Mesenchymal stem cell (in vitro differentiated cells and primary cell): ENCODE results near the gene BICDL1.

Source experiments
- DNase-seq: peaks from one replicate; pipeline ENCODE4 v3.0.0-alpha.2; 2013
- H2AFZ ChIP-seq: one replicate; pipeline ENCODE4 v1.6.1; 2013; ENCODE audit warnings: low read depth, mild to moderate bottlenecking, control low read depth, inconsistent platforms, low read length, moderate library complexity
- H2AK5ac ChIP-seq: 2 replicates; pipeline ENCODE4 v1.6.1; 2013; ENCODE audit warnings: low read length, moderate library complexity, mild to moderate bottlenecking, inconsistent platforms; ENCODE audit not compliant: severe bottlenecking
- H2BK120ac ChIP-seq: one replicate; pipeline ENCODE4 v1.6.1; 2013; ENCODE audit warnings: low read depth, mild to moderate bottlenecking, inconsistent platforms, low read length, moderate library complexity
- H2BK12ac ChIP-seq, 2 experiments: one replicate each; pipeline ENCODE4 v1.6.1; 2013; ENCODE audit warnings: inconsistent platforms in 2 of 2, low read length in 2 of 2, mild to moderate bottlenecking in 2 of 2, moderate library complexity in 2 of 2, control low read depth in 1 of 2
- H2BK15ac ChIP-seq: one replicate; pipeline ENCODE4 v1.6.1; 2013; ENCODE audit warnings: mild to moderate bottlenecking, low read depth, inconsistent platforms; ENCODE audit not compliant: poor library complexity, severe bottlenecking
- H2BK5ac ChIP-seq: 2 replicates; pipeline ENCODE4 v1.6.1; 2013; ENCODE audit warnings: low read depth, mild to moderate bottlenecking, low read length, control low read depth, inconsistent platforms; ENCODE audit not compliant: poor library complexity, severe bottlenecking
- H3K14ac ChIP-seq, 2 experiments: one replicate each; pipeline ENCODE4 v1.6.1; 2013; ENCODE audit warnings: inconsistent platforms in 2 of 2, low read length in 2 of 2, control low read depth in 1 of 2, mild to moderate bottlenecking in 1 of 2, moderate library complexity in 1 of 2
- H3K18ac ChIP-seq, 2 experiments: one replicate each; pipeline ENCODE4 v1.6.1; 2013; ENCODE audit warnings: inconsistent platforms in 2 of 2, low read length in 2 of 2, control low read depth in 1 of 2, low read depth in 1 of 2, mild to moderate bottlenecking in 1 of 2
- H3K23ac ChIP-seq, 2 experiments: one replicate each; pipeline ENCODE4 v1.6.1; 2013; ENCODE audit warnings: inconsistent platforms in 2 of 2, low read length in 2 of 2, mild to moderate bottlenecking in 2 of 2, moderate library complexity in 2 of 2, control low read depth in 1 of 2
- H3K27ac ChIP-seq: 2 replicates; pipeline ENCODE4 v1.5.1; 2013; ENCODE audit warnings: mild to moderate bottlenecking, moderate library complexity, low read length, control low read depth, inconsistent platforms; ENCODE audit not compliant: poor library complexity, severe bottlenecking
- H3K27me3 ChIP-seq, 2 experiments: 2 replicates each; pipeline versions ENCODE4 v1.6.1 to v1.7.0; 2013; ENCODE audit warnings: low read length in 2 of 2, mild to moderate bottlenecking in 2 of 2, moderate library complexity in 2 of 2, control low read depth in 1 of 2, inconsistent platforms in 1 of 2; ENCODE audit not compliant: control insufficient read depth in 1 of 2, insufficient read depth in 1 of 2
- H3K36me3 ChIP-seq, 2 experiments: 2 replicates each; pipeline versions ENCODE4 v1.6.1 to v1.7.0; 2013; ENCODE audit warnings: low read length in 2 of 2, control low read depth in 1 of 2, inconsistent platforms in 1 of 2, low read depth in 1 of 2, mild to moderate bottlenecking in 1 of 2; ENCODE audit not compliant: insufficient read depth in 2 of 2, control insufficient read depth in 1 of 2
- H3K4ac ChIP-seq, 2 experiments: one replicate each; pipeline ENCODE4 v1.6.1; 2013; ENCODE audit warnings: inconsistent platforms in 2 of 2, low read length in 2 of 2, mild to moderate bottlenecking in 2 of 2, moderate library complexity in 2 of 2, control low read depth in 1 of 2, low read depth in 1 of 2
- H3K4me1 ChIP-seq: 2 replicates; pipeline ENCODE4 v1.6.1; 2013; ENCODE audit warnings: low read depth, low read length, control low read depth; ENCODE audit not compliant: control insufficient read depth, insufficient read depth
- H3K4me2 ChIP-seq: 2 replicates; pipeline ENCODE4 v1.6.1; 2013; ENCODE audit warnings: low read length, mild to moderate bottlenecking, inconsistent platforms; ENCODE audit not compliant: poor library complexity, severe bottlenecking
- H3K4me3 ChIP-seq, 2 experiments: 2 replicates each; pipeline versions ENCODE4 v1.5.1 to v1.7.0; 2013; ENCODE audit warnings: low read length in 2 of 2, mild to moderate bottlenecking in 2 of 2, control low read depth in 1 of 2, low read depth in 1 of 2; ENCODE audit not compliant: insufficient read depth in 1 of 2
- H3K79me1 ChIP-seq: replicated peaks from 2 replicates; pipeline ENCODE4 v1.6.1; 2013; ENCODE audit warnings: mild to moderate bottlenecking, control low read depth, low read length, inconsistent platforms; ENCODE audit not compliant: poor library complexity, severe bottlenecking
- H3K9ac ChIP-seq: 2 replicates; pipeline ENCODE4 v1.7.0; 2013; ENCODE audit warnings: mild to moderate bottlenecking, low read length, moderate library complexity
- H3K9me3 ChIP-seq: 2 replicates; pipeline ENCODE4 v1.7.0; 2013; ENCODE audit warnings: mild to moderate bottlenecking, low read length; ENCODE audit not compliant: control insufficient read depth
- H4K8ac ChIP-seq: one replicate; pipeline ENCODE4 v1.6.1; 2013; ENCODE audit warnings: inconsistent platforms, mild to moderate bottlenecking, low read length, moderate library complexity
- H4K91ac ChIP-seq: one replicate; pipeline ENCODE4 v1.6.1; 2013; ENCODE audit warnings: mild to moderate bottlenecking, low read length, inconsistent platforms
- WGBS: methylation state at CpG from one replicate; pipeline ENCODE4 v1.1.7; 2013; ENCODE audit warnings: mixed read lengths; 5-methylcytosine and 5-hydroxymethylcytosine counted together

BICDL1 gene

DNA sequence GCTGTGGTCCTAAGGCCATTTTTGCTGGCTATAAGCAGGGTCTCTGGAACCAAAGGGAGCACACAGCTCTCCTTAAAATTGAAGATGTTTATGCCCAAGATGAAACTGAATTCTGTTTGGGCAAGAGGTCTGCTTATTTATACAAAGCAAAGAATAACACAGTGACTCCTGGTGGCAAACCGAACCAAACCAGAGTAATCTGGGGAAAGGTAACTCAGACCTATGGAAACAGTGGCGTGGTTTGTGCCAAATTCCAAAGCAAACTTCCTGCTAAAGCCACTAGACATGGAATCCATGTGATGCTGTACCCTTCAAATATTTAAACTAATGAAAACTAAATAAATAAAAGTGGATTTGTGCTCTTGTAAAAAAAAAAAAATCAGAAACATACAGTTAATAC lies 29.6 kb upstream of the BICDL1 start:
- Histone ChIP-seq H3K18ac (no peak overlapping the region), H3K4me3 (no peak overlapping the region), H4K91ac (no peak overlapping the region), H2BK12ac (no peak overlapping the region), H3K4me1 (no peaks in the 10 kb centered on the region), H3K9me3 (peaks cover 25% of the 10 kb centered on the region), H2AFZ (no peak overlapping the region), H2BK5ac (no peak overlapping the region), H3K27me3 (peaks cover 0 to 12% of the 10 kb centered on the region in 2 experiments), H4K8ac (no peak overlapping the region), H3K23ac (no peak overlapping the region), H3K36me3 (no peaks in the 10 kb centered on the region), H3K4me2 (no peak overlapping the region), H3K9ac (no peak overlapping the region), H3K4ac (no peak overlapping the region), H3K79me1 (no peaks in the 10 kb centered on the region), H2BK120ac (no peak overlapping the region), H3K27ac (no peak overlapping the region), H2BK15ac (no peak overlapping the region), H3K14ac (no peak overlapping the region), H2AK5ac (no peak overlapping the region)
- WGBS: 36% methylated on average over 1 of the region's 2 CpGs
- DNase-seq: no peak

DNA sequence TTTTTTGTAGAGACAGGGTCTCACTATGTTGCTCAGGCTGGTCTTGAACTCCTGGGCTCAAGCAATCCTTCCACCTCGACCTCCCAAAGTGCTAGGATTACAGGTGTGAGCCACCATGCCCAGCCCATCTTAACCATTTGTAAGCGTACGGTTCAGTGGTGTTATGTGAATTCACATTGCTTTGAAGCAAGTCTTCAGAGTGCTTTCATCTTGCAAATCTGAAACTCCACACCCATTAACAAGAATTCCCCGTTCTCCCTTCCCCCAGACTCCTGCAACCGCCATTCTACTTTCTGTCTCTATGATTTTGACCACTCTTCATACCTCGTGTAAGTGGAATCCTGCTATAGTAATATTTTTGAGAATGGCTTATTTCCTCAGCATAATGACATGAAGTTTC lies 24.9 kb upstream of the BICDL1 start:
- no peak overlapping the region for H2AFZ ChIP-seq
- H3K4me2 ChIP-seq: no peak overlapping the region
- no peaks in the 10 kb centered on the region for H3K79me1 ChIP-seq
- H4K8ac ChIP-seq: no peak overlapping the region
- no peaks in the 10 kb centered on the region for H3K36me3 ChIP-seq
- no peak overlapping the region for H4K91ac ChIP-seq
- H2BK15ac ChIP-seq: no peak overlapping the region
- H3K14ac ChIP-seq: no peak overlapping the region
- H2BK5ac ChIP-seq: no peak overlapping the region
- H3K4me1 ChIP-seq: no peaks in the 10 kb centered on the region
- H3K4ac ChIP-seq: no peak overlapping the region
- H3K27ac ChIP-seq: no peak overlapping the region
- peaks cover 0 to 18% of the 10 kb centered on the region in 2 experiments for H3K27me3 ChIP-seq
- no peak overlapping the region for H3K9ac ChIP-seq
- H3K18ac ChIP-seq: no peak overlapping the region
- H3K4me3 ChIP-seq: no peak overlapping the region
- no peak overlapping the region for H2BK120ac ChIP-seq
- H2BK12ac ChIP-seq: no peak overlapping the region
- H2AK5ac ChIP-seq: no peak overlapping the region
- no peak overlapping the region for H3K23ac ChIP-seq
- 72% methylated on average over 3 of the region's 6 CpGs for WGBS
- DNase-seq: no peak
- no peaks in the 10 kb centered on the region for H3K9me3 ChIP-seq

DNA sequence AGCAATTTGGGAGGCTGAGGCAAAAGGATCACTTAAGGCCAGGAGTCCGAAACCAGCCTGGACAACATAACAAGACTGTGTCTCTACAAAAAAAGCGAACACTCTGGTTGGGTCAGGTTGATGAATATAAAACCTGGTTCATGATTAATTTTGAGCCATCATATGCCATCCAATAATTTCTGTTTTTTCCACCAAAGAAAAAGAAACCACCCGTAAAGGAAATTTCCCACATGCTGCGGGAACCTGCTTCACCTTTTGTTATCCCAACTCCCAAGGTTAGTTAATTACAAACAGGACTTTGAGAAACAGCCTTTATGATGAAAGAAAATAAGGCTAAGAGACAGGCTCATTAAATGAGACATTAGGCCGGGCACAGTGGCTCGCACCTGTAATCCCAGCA lies 24.1 kb upstream of the BICDL1 start:
- no peak for DNase-seq
- Histone ChIP-seq H2BK12ac (no peak overlapping the region), H2BK5ac (no peak overlapping the region), H3K4me2 (no peak overlapping the region), H2AK5ac (no peak overlapping the region), H3K4me1 (no peaks in the 10 kb centered on the region), H3K23ac (no peak overlapping the region), H4K91ac (no peak overlapping the region), H3K36me3 (no peaks in the 10 kb centered on the region), H3K27me3 (peaks cover 0 to 18% of the 10 kb centered on the region in 2 experiments), H2AFZ (no peak overlapping the region), H3K9me3 (no peaks in the 10 kb centered on the region), H2BK120ac (no peak overlapping the region), H3K18ac (no peak overlapping the region), H2BK15ac (no peak overlapping the region), H3K79me1 (no peaks in the 10 kb centered on the region), H3K4ac (no peak overlapping the region), H3K27ac (no peak overlapping the region), H3K4me3 (no peak overlapping the region), H3K14ac (no peak overlapping the region), H4K8ac (no peak overlapping the region), H3K9ac (no peak overlapping the region)
- 92% methylated on average over 5 of the region's 6 CpGs for WGBS

DNA sequence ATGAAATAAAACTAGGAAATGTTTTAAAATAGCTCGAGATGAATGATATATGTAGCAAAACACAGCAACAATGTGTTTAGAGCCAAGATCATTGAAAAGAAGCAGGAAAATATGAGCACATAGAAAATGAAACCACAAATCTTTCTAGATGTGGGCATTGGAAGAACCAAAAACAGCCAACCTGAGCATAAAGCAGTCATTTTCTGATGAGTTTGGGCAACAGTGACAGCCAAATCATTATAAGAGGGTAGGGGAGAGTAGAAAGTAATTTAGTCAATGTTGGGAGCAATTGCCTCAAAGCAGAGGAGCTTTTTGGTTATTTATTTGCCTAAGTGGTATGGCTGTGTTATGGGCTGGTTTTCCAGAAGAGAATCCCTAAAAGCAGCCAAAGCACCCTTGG lies 8.8 kb upstream of the BICDL1 start:
- no peak overlapping the region for H3K4ac ChIP-seq
- H3K9me3 ChIP-seq: no peaks in the 10 kb centered on the region
- H4K91ac ChIP-seq: no peak overlapping the region
- 36% methylated on average over 1 of the region's 1 CpG for WGBS
- no peak overlapping the region for H2BK12ac ChIP-seq
- H3K79me1 ChIP-seq: no peaks in the 10 kb centered on the region
- H2BK5ac ChIP-seq: no peak overlapping the region
- no peaks in the 10 kb centered on the region for H3K36me3 ChIP-seq
- H3K18ac ChIP-seq: no peak overlapping the region
- H2AFZ ChIP-seq: no peak overlapping the region
- no peak overlapping the region for H3K27ac ChIP-seq
- no peak overlapping the region for H2BK120ac ChIP-seq
- H3K4me1 ChIP-seq: no peaks in the 10 kb centered on the region
- peaks cover 6 to 43% of the 10 kb centered on the region in 2 experiments for H3K27me3 ChIP-seq
- H3K14ac ChIP-seq: no peak overlapping the region
- H2AK5ac ChIP-seq: no peak overlapping the region
- H2BK15ac ChIP-seq: no peak overlapping the region
- DNase-seq: no peak
- H3K9ac ChIP-seq: no peak overlapping the region
- H3K23ac ChIP-seq: no peak overlapping the region
- H4K8ac ChIP-seq: no peak overlapping the region
- H3K4me3 ChIP-seq: no peak overlapping the region
- no peak overlapping the region for H3K4me2 ChIP-seq
